GM12878 (cell line): ENCODE measurements around the gene NPTX1. TPM values are rescaled to one million over a fixed set of nuclear protein-coding genes. Genes with fewer than 3 reads are reported as not detected.

Experiments used
- ATAC-seq: fragments of 200-7000 bp; cut with Tn5 transposase; 3 replicates; pipeline ENCODE4 v1.9.1; 2020; ENCODE audit warnings: mild to moderate bottlenecking, moderate library complexity
- BruUV-seq: library from RNA; stranded (reverse); fragments of 400-500 nt; replicated peaks from 2 replicates; lab custom pipeline; 2021; lab: Mats Ljungman, UMichigan
- CTCF ChIA-PET: fragments of 300-600 bp; sonication (Branson Sonifier 250); formaldehyde crosslinking; extraction: SDS; loops from one replicate; lab custom pipeline; 2021; ENCODE audit warnings: inconsistent platforms; lab: Yijun Ruan, JAX
- POLR2A ChIA-PET: fragments of 350-600 bp; formaldehyde crosslinking; extraction: SDS; loops from one replicate; lab custom pipeline; 2021; ENCODE audit warnings: inconsistent platforms; lab: Charles Lee
- RAD21 ChIA-PET: fragments of 300-600 bp; sonication (Branson Sonifier 250); formaldehyde crosslinking; loops from one replicate; lab custom pipeline; 2023; ENCODE audit warnings: antibody characterized with exemption; ENCODE audit not compliant: unreplicated experiment; lab: Charles Lee
- SMC1A ChIA-PET: fragments of 300-600 bp; sonication (Branson Sonifier 250); formaldehyde crosslinking; loops from one replicate; lab custom pipeline; 2023; ENCODE audit not compliant: unreplicated experiment, uncharacterized antibody; lab: Charles Lee
- DNase-seq: peaks from one replicate; pipeline ENCODE4 v3.0.0-alpha.2; 2011; ENCODE audit warnings: low read depth, low spot score
- FAIRE-seq: peaks from 3 replicates; lab custom pipeline; 2011; peaks lifted over from hg19 to GRCh38; lab: Jason Lieb, UNC
- H2AFZ ChIP-seq: 2 replicates; pipeline ENCODE4 v1.6.0; 2011; ENCODE audit warnings: low read depth, low read length, control low read depth; ENCODE audit not compliant: control insufficient read depth
- H3K27ac ChIP-seq: 2 replicates; pipeline ENCODE4 v1.5.1; 2011; ENCODE audit warnings: control low read depth; ENCODE audit not compliant: control insufficient read depth, insufficient read depth
- H3K27me3 ChIP-seq, 2 experiments: replicated peaks in 1 of 2; 2 replicates each; pipeline versions ENCODE4 v1.6.0 to v1.6.1; 2011; ENCODE audit warnings: low read length in 1 of 2; ENCODE audit not compliant: control insufficient read depth in 2 of 2, insufficient read depth in 2 of 2
- H3K36me3 ChIP-seq, 2 experiments: 2 replicates each; pipeline ENCODE4 v1.5.1; 2011; ENCODE audit warnings: low read length in 1 of 2; ENCODE audit not compliant: control insufficient read depth in 2 of 2, insufficient read depth in 2 of 2
- H3K4me1 ChIP-seq: 2 replicates; pipeline ENCODE4 v1.6.1; 2011; ENCODE audit warnings: mild to moderate bottlenecking, low read length, moderate library complexity, mixed read lengths; ENCODE audit not compliant: control insufficient read depth, insufficient read depth
- H3K4me2 ChIP-seq: 2 replicates; pipeline ENCODE4 v1.6.0; 2011; ENCODE audit warnings: control low read depth; ENCODE audit not compliant: control insufficient read depth, insufficient read depth
- H3K4me3 ChIP-seq: fragments of 200-600 bp; sonication (generic); 2 replicates; pipeline ENCODE4 v1.5.1; 2016
- H3K79me2 ChIP-seq: 2 replicates; pipeline ENCODE4 v1.6.0; 2011; ENCODE audit warnings: low read length; ENCODE audit not compliant: control insufficient read depth, insufficient read depth
- H3K9ac ChIP-seq: 2 replicates; pipeline ENCODE4 v1.8.0; 2011; ENCODE audit warnings: low read length, control low read depth, mixed read lengths; ENCODE audit not compliant: control insufficient read depth, insufficient read depth
- H3K9me3 ChIP-seq: replicated peaks from 3 replicates; pipeline ENCODE4 v1.5.1; 2011; ENCODE audit warnings: mild to moderate bottlenecking, low read length; ENCODE audit not compliant: control insufficient read depth, insufficient read depth
- H4K20me1 ChIP-seq: 2 replicates; pipeline ENCODE4 v1.6.0; 2011; ENCODE audit not compliant: control insufficient read depth, insufficient read depth
- ATF3 ChIP-seq: IDR thresholded peaks from 2 replicates; pipeline ENCODE4 v1.6.1; 2011; ENCODE audit warnings: low read depth, mild to moderate bottlenecking, low read length, moderate library complexity, borderline replicate concordance; ENCODE audit errors: extremely low read depth
- BCL11A ChIP-seq: IDR thresholded peaks from 2 replicates; pipeline ENCODE4 v1.6.1; 2011; ENCODE audit warnings: low read depth, low read length
- BRCA1 ChIP-seq: IDR thresholded peaks from 2 replicates; pipeline ENCODE4 v1.6.1; 2011; ENCODE audit warnings: low read depth, low read length, improper control_type of control experiment
- JUND ChIP-seq: IDR thresholded peaks from 2 replicates; pipeline ENCODE4 v1.6.1; 2012; ENCODE audit warnings: low read depth, mild to moderate bottlenecking, low read length, improper control_type of control experiment, moderate library complexity
- KAT2A ChIP-seq: conservative IDR thresholded peaks from 2 replicates; pipeline ENCODE4 v1.6.1; 2011; ENCODE audit warnings: low read depth, low read length; ENCODE audit not compliant: control insufficient read depth
- MLLT1 ChIP-seq: fragments of 450-650 bp; IDR thresholded peaks from 2 replicates; pipeline ENCODE4 v1.6.1; 2016; ENCODE audit warnings: mild to moderate bottlenecking
- NFIC ChIP-seq: IDR thresholded peaks from 2 replicates; pipeline ENCODE4 v1.6.1; 2012; ENCODE audit warnings: low read depth, mild to moderate bottlenecking, inconsistent platforms, low read length, moderate library complexity
- NR2C1 ChIP-seq: fragments of 450-650 bp; IDR thresholded peaks from 2 replicates; pipeline ENCODE4 v1.6.1; 2017; ENCODE audit warnings: antibody characterized with exemption, mild to moderate bottlenecking, moderate library complexity
- PAX8 ChIP-seq: fragments of 450-650 bp; IDR thresholded peaks from 2 replicates; pipeline ENCODE4 v1.6.1; 2017; ENCODE audit warnings: mild to moderate bottlenecking, moderate library complexity
- RAD21 ChIP-seq: IDR thresholded peaks from 2 replicates; pipeline ENCODE4 v1.6.1; 2011; ENCODE audit warnings: mild to moderate bottlenecking, low read depth, low read length, moderate library complexity; ENCODE audit not compliant: insufficient read depth
- RAD51 ChIP-seq: fragments of 450-650 bp; IDR thresholded peaks from 2 replicates; pipeline ENCODE4 v1.6.1; 2016; ENCODE audit warnings: moderate library complexity, mild to moderate bottlenecking, inconsistent platforms
- REST ChIP-seq: IDR thresholded peaks from 2 replicates; pipeline ENCODE4 v1.6.1; 2012; ENCODE audit warnings: mild to moderate bottlenecking, low read depth, low read length
- SIN3A ChIP-seq: IDR thresholded peaks from 2 replicates; pipeline ENCODE4 v1.6.1; 2012; ENCODE audit warnings: low read depth, low read length, improper control_type of control experiment
- SMAD1 ChIP-seq: fragments of 450-650 bp; IDR thresholded peaks from 2 replicates; pipeline ENCODE4 v1.6.1; 2018; ENCODE audit warnings: mild to moderate bottlenecking, low read depth; ENCODE audit not compliant: partially characterized antibody
- ZBTB4 ChIP-seq: fragments of 450-650 bp; formaldehyde crosslinking; IDR thresholded peaks from 2 replicates; pipeline ENCODE4 v1.4.0; 2022; ENCODE audit warnings: mild to moderate bottlenecking, moderate library complexity
- WGBS: methylation state at CpG from one replicate; pipeline ENCODE4 v1.1.6; 2016; ENCODE audit warnings: low lambda C conversion rate; ENCODE audit not compliant: insufficient replicate concordance, insufficient coverage; ENCODE audit errors: missing lambda C conversion rate; 5-methylcytosine and 5-hydroxymethylcytosine counted together
- in situ Hi-C: fragments of 300-500 bp; cut with MboI; formaldehyde crosslinking; loops from 9 replicates; pipeline ENCODE4 v1.14.3; 2018; ENCODE audit warnings: mixed read lengths
- intact Hi-C: fragments of 100-400 bp; cut with micrococcal nuclease; formaldehyde crosslinking; loops from one replicate; pipeline ENCODE4 v1.14.2; 2022; ENCODE audit not compliant: unreplicated experiment
- polyA plus RNA-seq, 11 experiments: library from polyadenylated mRNA; depleted of rRNA in 4 of 11; unstranded in 6 of 11; stranded (reverse) in 5 of 11; fragments of >200 nt; fragmentation: Nextera tagmentation in 4 of 11; fragmentation: Illumina TruSeq in 1 of 11; extraction: Ambion mirVana in 4 of 11; extraction: Trizol in 1 of 11; gene quantifications; 1 replicate in 1 of 11; 2 replicates in 10 of 11; pipeline versions ENCODE4 v1.2.1 to v1.2.3, GENCODE V29; 2011 to 2016; ENCODE audit warnings: inconsistent platforms in 2 of 11, missing spikeins in 2 of 11, low read depth in 1 of 11
- total RNA-seq, 4 experiments: library from RNA; depleted of rRNA in 3 of 4; stranded (reverse); fragments of >200 nt in 3 of 4; fragmentation: Illumina TruSeq in 1 of 4; extraction: Trizol in 1 of 4; gene quantifications; 2 replicates each; pipeline versions ENCODE4 v1.2.1 to v1.2.3, GENCODE V29; 2013 to 2021

Gene NPTX1
- total and polyA plus RNA-seq, 10 of the 15 experiments (the other 5 are each of a cell fraction or from before 2014, with no cell fraction given), result not detected

GRCh38 chr17:80491478-80492342, 15.3 kb upstream of the NPTX1 start (continued):
- no peak for TF ChIP-seq ZBTB4 (CRISPR knock-in tag)
- no peak for TF ChIP-seq KAT2A
- TF ChIP-seq RAD21, result no peak
- no peak for TF ChIP-seq NR2C1
- no peak for TF ChIP-seq ATF3
- TF ChIP-seq JUND, result no peak

- Histone ChIP-seq H3K4me1 (no peaks in the 10 kb centered on the region), H3K79me2 (no peaks in the 10 kb centered on the region), H3K4me3 (no peak overlapping the region), H2AFZ (no peak overlapping the region), H3K4me2 (no peak overlapping the region), H3K9me3 (peaks cover 5% of the 10 kb centered on the region; the same call in 1 of the 3 replicates), H3K36me3 (no peaks in the 10 kb centered on the region), H3K27me3 (no peaks in the 10 kb centered on the region; a peak in 1 of 4 replicates), H3K9ac (no peak overlapping the region), H3K27ac (no peak overlapping the region), H4K20me1 (no peaks in the 10 kb centered on the region)
- ChIA-PET RAD21 (no interaction called here), POLR2A (no interaction called here), CTCF (no interaction called here), SMC1A (no interaction called here)
- DNase-seq, result no peak
- no TSS peak for BruUV-seq
- no peak for FAIRE-seq
- intact Hi-C loops, result no loop called here
- 15% methylated on average over 7 of the region's 7 CpGs for WGBS
- in situ Hi-C loops, result no loop called here
- no peak for ATAC-seq
- TF ChIP-seq BRCA1 (no peak), SMAD1 (no peak), REST (no peak), PAX8 (no peak), MLLT1 (no peak), RAD51 (no peak), NFIC (no peak), BCL11A (no peak), SIN3A (no peak)
Observed at GRCh38 chr17:80487511-80487910, 11.1 kb upstream of the NPTX1 start.
